Loucy (cell line): ENCODE measurements around the gene CD163.

Experiments
- EZH2phosphoT487 ChIP-seq: fragments of 200-600 bp; IDR thresholded peaks from 2 replicates; pipeline ENCODE4 v1.6.1; 2018; ENCODE audit warnings: antibody characterized with exemption, mild to moderate bottlenecking, moderate library complexity, borderline replicate concordance
- TF ChIP-seq, protein P1 (sequence below): fragments of 200-600 bp; sonication (generic); conservative IDR thresholded peaks from 2 replicates; pipeline ENCODE4 v1.5.1; 2014; ENCODE audit warnings: mild to moderate bottlenecking, antibody characterized with exemption, low read length

DNA sequence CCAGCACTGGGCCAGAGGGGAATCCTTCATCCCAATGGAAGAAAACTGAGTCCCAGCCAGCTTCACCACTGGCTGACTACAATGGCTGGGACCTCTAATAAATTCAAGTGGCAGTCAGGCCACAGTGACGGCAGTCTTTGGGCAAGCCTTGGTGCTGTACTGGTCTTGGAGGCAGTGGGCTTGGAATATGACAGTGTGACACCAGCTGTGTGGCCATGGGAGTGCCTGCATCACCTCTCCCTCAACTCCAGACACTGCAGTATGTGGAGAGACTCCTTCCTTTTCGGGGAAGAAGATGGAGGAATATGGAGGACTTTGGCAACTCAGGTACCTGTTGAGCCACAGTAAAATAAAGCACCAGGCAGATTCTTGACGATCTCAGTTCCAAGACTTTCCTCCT lies 43.6 kb downstream of the CD163 start:
- TF ChIP-seq, protein P1, sequence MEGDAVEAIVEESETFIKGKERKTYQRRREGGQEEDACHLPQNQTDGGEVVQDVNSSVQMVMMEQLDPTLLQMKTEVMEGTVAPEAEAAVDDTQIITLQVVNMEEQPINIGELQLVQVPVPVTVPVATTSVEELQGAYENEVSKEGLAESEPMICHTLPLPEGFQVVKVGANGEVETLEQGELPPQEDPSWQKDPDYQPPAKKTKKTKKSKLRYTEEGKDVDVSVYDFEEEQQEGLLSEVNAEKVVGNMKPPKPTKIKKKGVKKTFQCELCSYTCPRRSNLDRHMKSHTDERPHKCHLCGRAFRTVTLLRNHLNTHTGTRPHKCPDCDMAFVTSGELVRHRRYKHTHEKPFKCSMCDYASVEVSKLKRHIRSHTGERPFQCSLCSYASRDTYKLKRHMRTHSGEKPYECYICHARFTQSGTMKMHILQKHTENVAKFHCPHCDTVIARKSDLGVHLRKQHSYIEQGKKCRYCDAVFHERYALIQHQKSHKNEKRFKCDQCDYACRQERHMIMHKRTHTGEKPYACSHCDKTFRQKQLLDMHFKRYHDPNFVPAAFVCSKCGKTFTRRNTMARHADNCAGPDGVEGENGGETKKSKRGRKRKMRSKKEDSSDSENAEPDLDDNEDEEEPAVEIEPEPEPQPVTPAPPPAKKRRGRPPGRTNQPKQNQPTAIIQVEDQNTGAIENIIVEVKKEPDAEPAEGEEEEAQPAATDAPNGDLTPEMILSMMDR: no peak
- no peak for TF ChIP-seq EZH2phosphoT487
